WERI-Rb-1 (cell line): Measurements from ENCODE around the gene AKAP13.

Source experiments
- DNase-seq: peaks from one replicate; pipeline ENCODE4 v3.0.0-alpha.2; 2020
- H3K27ac ChIP-seq: fragments of 250-450 bp; sonication (Bioruptor Pico); 2 replicates; pipeline ENCODE4 v1.5.1; 2020; ENCODE audit warnings: mild to moderate bottlenecking, moderate library complexity
- H3K27me3 ChIP-seq: fragments of 250-450 bp; sonication (Bioruptor Pico); 2 replicates; pipeline ENCODE4 v1.5.1; 2021; ENCODE audit warnings: mild to moderate bottlenecking, low read depth, moderate library complexity; ENCODE audit not compliant: insufficient read depth, severe bottlenecking
- H3K36me3 ChIP-seq: fragments of 250-450 bp; sonication (Bioruptor Pico); 2 replicates; pipeline ENCODE4 v1.5.1; 2020; ENCODE audit warnings: mild to moderate bottlenecking, moderate library complexity
- H3K4me3 ChIP-seq: 2 replicates; pipeline ENCODE4 v1.5.1; 2011; ENCODE audit warnings: low read depth, mild to moderate bottlenecking, control low read depth, low read length
- H3K9me3 ChIP-seq: fragments of 250-450 bp; sonication (Bioruptor Pico); 2 replicates; pipeline ENCODE4 v1.5.1; 2021; ENCODE audit warnings: mild to moderate bottlenecking, moderate library complexity; ENCODE audit not compliant: severe bottlenecking
- CTCF ChIP-seq: IDR thresholded peaks from 2 replicates; pipeline ENCODE4 v1.5.1; 2011; ENCODE audit warnings: low read depth, mild to moderate bottlenecking, control low read depth, inconsistent platforms, low read length

AKAP13 gene

DNA sequence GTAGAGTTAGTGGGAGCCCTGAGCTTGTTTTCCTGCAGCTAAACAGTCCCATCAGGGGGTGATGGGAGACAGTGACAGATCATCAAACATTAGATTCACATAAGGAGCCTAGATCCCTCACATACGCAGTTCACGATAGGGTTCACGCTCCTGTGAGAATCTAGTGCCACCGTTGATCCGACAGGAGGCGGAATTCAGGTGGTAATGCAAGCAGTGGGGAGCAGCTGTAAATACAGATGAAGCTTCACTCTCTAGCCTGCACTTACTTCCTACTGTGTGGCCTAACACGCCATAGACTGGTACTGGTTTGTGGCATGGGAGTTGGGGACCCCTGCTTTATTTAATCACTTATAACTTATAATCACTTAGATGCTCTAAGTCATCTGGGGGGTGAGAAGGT lies 179.1 kb downstream of the AKAP13 start:
- H3K9me3 ChIP-seq = no peaks in the 10 kb centered on the region
- H3K27me3 ChIP-seq = no peaks in the 10 kb centered on the region
- no peak overlapping the region for H3K27ac ChIP-seq
- no peak for DNase-seq
- no peak for TF ChIP-seq CTCF
- peaks cover 47% of the 10 kb centered on the region for H3K36me3 ChIP-seq
- no peak overlapping the region for H3K4me3 ChIP-seq

- no peak overlapping the region for H3K27ac ChIP-seq
- no peak overlapping the region for H3K4me3 ChIP-seq
- no peaks in the 10 kb centered on the region for H3K27me3 ChIP-seq
- H3K9me3 ChIP-seq = no peaks in the 10 kb centered on the region
- TF ChIP-seq CTCF = no peak
- peaks cover 57% of the 10 kb centered on the region for H3K36me3 ChIP-seq
- DNase-seq = no peak
Observed at GRCh38 chr15:85562824-85563223, 182.4 kb downstream of the AKAP13 start.

DNA sequence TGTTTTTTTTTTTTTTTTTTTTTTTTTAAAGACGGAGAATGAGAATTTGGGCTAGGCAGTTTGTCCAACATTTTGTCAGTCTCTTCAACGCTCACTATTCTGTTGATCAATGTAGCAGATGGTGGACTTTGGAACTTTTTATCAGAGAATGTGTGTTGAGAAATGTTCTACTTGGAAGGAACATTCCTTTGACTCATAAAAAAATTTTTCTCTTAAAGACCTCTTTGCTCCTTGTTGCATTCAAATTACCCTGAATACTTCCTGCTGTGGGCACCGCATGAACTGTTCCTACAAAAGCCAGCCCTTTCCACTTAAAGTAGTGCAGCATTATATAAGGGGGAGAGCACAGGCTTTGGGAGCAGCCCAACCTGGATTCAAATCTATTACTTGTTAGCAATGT lies 182.9 kb downstream of the AKAP13 start:
- no peak for TF ChIP-seq CTCF
- DNase-seq = no peak
- H3K4me3 ChIP-seq = no peak overlapping the region
- no peaks in the 10 kb centered on the region for H3K9me3 ChIP-seq
- no peak overlapping the region for H3K27ac ChIP-seq
- H3K36me3 ChIP-seq = peaks cover 56% of the 10 kb centered on the region
- H3K27me3 ChIP-seq = no peaks in the 10 kb centered on the region

GRCh38 chr15:85563731-85564130 lies 183.3 kb downstream of the AKAP13 start:
- Histone ChIP-seq H3K9me3 (no peaks in the 10 kb centered on the region), H3K4me3 (no peak overlapping the region), H3K27me3 (no peaks in the 10 kb centered on the region), H3K36me3 (peaks cover 57% of the 10 kb centered on the region), H3K27ac (no peak overlapping the region)
- no peak for DNase-seq
- no peak for TF ChIP-seq CTCF

GRCh38 chr15:85564686-85565085 lies 184.3 kb downstream of the AKAP13 start:
- no peak for DNase-seq
- no peak for TF ChIP-seq CTCF
- no peak overlapping the region for H3K27ac ChIP-seq
- H3K4me3 ChIP-seq = no peak overlapping the region
- H3K36me3 ChIP-seq = peaks cover 50% of the 10 kb centered on the region
- no peaks in the 10 kb centered on the region for H3K9me3 ChIP-seq
- H3K27me3 ChIP-seq = no peaks in the 10 kb centered on the region

DNA sequence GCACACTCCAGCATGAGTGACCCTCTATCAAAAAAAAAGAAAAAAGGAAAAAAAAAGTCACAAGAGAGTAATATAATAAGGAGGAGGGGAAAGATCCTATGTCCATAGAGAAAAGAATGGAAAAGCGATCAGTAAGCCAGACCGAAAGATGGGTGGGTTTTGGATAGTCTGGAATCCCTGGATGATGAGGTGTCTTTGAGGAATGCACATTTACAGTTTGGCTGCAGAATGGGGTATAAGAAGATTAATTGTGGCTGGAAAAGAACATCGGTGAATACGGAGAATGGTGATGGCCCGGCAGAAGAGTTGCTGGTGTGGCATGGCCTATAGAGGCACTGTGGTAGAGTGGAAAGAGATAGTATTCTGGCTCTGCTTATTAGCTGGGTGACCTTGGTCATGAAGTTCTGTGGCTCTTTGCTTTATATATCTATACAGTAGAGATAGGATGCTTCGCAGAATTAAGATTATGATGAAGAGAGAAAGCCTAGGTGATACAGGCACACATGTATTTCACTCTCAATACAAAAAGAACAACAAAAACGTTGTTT lies 187.9 kb downstream of the AKAP13 start:
- no peak overlapping the region for H3K27ac ChIP-seq
- DNase-seq = no peak
- no peaks in the 10 kb centered on the region for H3K27me3 ChIP-seq
- peaks cover 37% of the 10 kb centered on the region for H3K36me3 ChIP-seq
- H3K4me3 ChIP-seq = no peak overlapping the region
- no peak for TF ChIP-seq CTCF
- no peaks in the 10 kb centered on the region for H3K9me3 ChIP-seq
